GM18951 (cell line): Measurements from ENCODE around the gene LAD1.

ENCODE experiments used
- POLR2A ChIP-seq: IDR thresholded peaks from 4 replicates; pipeline ENCODE4 v1.6.1; 2011; ENCODE audit warnings: mild to moderate bottlenecking; ENCODE audit not compliant: insufficient read length, insufficient read depth; ENCODE audit errors: extremely low read depth
- in situ Hi-C: fragments of 300-500 bp; cut with MboI; formaldehyde crosslinking; loops from one replicate; pipeline ENCODE4 v1.12.0; 2022; ENCODE audit warnings: low sequenced_read_pairs, mixed read lengths, inconsistent platforms; ENCODE audit not compliant: unreplicated experiment

Gene LAD1

DNA sequence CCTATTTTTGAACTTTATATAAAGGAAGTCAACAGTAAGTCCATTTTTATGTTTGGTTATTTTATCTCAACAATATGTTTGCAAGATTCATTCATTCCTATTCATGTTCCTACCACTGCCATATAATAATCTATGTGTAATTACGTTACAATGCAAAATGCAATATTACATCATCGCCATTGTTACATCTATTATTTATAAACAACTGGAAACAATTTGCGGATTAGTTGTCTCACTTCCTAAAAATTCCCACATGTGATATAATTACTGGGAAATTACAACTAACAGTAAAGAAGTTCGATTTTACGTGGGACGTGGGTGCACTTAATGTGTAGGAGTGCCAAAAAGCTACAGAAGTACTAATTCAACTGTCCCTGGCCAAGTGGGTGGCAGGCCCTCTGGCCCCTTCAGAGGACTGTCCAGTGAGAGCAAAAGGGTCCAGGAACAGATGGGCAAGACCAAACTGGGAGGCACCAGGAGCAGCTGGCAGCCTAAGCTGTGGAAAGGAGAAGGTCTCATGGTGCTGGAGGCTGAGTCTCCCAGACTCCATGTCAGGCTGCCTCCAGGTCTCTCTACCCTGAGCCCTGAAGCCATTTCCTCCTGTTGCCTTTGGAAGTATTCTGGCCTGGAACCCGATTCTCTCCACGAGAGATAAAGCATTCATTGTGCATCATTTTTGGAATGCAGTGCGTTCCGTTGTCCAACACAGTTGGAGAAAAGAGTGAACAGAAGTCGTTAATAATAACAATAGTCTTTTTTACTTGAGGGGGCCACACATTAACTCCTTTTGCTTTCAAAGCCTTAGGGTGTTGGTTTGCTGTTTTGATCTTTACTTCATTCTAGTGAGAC, 64.6 kb downstream of the LAD1 start:
- in situ Hi-C loops: no loop called here
- no peak for TF ChIP-seq POLR2A

DNA sequence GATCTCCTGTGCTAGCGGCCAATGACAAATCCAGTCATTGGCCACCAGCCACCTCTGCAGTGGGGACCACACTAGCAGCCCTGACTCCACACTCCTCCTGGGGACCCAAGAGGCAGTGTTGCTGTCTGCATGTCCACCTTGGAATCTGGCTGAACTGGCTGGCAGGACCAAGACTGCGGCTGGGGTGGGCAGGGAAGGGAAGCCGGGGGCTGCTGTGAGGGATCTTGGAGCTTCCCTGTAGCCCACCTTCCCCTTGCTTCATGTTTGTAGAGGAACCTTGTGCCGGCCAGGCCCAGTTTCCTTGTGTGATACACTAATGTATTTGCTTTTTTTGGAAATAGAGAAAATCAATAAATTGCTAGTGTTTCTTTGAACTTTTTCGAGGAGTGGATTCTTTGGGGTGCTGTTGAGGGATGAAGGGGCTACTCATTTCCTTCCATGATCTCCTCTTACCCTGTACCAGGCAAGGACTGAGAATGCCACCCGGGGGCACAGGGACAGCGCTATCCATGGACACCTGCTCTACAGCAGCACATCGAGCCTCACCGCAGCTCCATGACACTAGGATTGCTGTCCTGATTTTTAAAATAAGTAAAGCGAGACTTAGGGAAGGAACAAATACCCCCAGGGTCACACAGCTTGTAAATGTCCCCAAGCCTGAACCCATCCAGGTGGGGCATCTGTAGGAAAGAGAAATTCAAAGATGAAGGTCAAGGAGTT, 66.3 kb downstream of the LAD1 start:
- in situ Hi-C loops: no loop called here
- TF ChIP-seq POLR2A: no peak

DNA sequence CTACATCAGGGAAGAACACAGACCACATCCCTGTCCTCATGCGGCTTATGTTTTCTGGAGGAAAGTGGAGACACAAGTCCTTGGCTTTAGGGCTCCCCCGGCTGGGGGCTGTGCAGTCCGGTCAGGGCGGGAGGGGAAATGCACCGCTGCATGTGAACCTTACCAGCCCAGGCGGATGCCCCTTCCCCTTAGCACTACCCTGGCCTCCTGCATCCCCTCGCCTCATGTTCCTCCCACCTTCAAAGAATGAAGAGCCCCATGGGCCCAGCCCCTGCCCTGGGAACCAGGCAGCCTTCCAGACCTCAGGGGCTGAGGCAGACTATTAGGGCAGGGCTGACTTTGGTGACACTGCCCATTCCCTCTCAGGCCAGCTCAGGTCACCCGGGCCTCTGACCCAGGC, 67.1 kb downstream of the LAD1 start:
- TF ChIP-seq POLR2A: no peak
- in situ Hi-C loops: no loop called here

DNA sequence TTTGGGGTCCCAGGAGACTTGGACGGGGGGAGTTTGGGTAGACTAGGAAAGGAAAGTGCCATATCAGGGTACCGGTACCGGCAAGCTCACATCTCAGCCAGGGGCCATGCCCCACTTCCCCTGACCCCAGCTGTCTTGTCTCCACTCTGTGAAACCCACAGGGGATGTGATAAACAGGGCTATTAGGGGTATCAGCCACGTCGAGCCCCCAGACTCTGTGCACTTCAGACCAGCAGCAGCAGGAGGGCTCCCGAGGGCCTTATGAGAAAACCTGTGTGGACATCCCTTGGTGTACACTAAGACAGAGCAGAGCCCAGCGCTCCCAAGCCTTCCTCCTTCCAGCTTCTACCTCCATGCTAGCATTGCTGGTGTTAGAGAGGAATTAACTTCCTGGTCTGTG, 68.0 kb downstream of the LAD1 start:
- no peak for TF ChIP-seq POLR2A
- in situ Hi-C loops: no loop called here
